Measurements from ENCODE around the gene ANKMY2.
"Not testable (repeated sequence)": the region's sequence is repeated elsewhere in the genome, so short reads cannot be mapped to it uniquely, and the experiment has no call there.

The ANKMY2 gene

DNA sequence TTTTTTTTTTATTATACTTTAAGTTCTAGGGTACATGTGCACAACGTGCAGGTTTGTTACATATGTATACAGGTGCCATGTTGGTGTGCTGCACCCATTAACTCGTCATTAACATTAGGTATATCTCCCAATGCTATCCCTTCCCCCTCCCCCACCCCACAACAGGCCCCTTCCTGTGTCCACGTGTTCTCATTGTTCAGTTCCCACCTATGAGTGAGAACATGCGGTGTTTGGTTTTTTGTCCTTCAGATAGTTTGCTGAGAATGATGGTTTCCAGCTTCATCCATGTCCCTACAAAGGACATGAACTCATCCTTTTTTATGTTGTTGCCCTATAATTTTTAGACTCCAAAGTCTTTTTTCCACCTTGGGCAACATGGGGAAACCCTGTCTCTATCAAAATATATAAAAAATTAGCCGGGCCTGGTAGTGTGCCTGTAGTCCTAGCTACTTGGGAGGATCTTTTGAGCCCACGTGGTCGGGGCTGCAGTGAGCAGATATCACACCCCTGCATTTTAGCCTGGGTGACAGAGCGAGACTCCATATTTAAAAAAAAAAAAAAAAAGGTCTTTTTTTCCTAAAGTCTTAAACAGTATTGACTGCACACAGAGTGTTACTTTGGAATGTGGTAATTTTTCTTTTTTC lies 14.4 kb upstream of the ANKMY2 start:
- DNase-seq (ENCODE audit: low read depth), result not testable (repeated sequence)

DNA sequence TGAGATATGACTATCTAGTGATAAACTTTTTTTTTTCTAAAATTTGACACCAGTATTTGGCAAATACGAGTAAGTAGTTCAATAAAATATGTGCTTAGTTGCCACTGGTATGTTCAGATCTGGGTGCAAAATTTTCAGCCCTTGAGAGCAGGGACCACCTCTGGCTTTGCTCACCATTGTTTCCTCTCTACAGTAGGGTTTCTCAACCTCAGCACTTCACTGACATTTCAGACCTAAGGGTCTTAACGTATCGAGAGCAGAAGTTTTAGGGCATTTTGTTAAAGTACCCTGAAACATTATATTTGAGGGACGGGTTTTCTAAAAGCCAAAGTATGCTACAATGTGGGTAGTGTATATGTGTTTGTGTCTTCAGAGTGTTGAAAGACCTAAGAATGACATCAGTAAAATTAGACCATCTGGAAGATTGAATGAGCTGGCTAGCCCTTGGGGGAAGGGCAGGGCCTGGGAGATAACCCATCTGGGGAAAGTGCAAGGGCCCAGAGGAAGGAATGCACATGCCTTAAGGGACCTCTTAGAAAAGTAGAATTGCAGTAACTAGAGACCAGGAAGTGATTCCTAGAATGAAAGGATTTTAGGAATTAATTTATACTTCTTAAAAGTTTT lies 12.2 kb upstream of the ANKMY2 start:
- no peak for DNase-seq (ENCODE audit: low read depth)

- DNase-seq (ENCODE audit: low read depth), result no peak
Observed at GRCh38 chr7:16656141-16656540, 10.6 kb upstream of the ANKMY2 start.

DNA sequence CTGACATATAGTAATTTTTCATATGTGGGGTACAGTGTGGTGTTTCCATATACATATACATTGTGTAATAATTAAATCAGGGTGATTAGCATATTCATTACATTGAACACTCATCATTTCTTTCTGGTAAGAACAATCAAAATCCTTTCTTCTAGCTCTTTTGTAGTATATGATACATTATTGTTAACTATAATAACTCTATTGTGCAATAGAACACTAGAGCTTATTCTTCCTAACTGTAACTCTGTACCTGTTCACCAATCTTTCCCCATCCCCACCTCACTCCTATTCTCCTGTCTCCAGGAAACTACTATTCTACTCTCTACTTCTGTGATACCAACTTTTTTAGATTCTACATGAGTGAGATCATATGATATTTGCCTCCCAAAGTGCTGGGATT lies 9.8 kb upstream of the ANKMY2 start:
- no peak for DNase-seq (ENCODE audit: low read depth)

- no peak for DNase-seq (ENCODE audit: low read depth)
Observed at GRCh38 chr7:16652888-16653287, 7.3 kb upstream of the ANKMY2 start.

- DNase-seq (ENCODE audit: low read depth), result no peak
Observed at GRCh38 chr7:16652240-16652583, 6.7 kb upstream of the ANKMY2 start.

DNA sequence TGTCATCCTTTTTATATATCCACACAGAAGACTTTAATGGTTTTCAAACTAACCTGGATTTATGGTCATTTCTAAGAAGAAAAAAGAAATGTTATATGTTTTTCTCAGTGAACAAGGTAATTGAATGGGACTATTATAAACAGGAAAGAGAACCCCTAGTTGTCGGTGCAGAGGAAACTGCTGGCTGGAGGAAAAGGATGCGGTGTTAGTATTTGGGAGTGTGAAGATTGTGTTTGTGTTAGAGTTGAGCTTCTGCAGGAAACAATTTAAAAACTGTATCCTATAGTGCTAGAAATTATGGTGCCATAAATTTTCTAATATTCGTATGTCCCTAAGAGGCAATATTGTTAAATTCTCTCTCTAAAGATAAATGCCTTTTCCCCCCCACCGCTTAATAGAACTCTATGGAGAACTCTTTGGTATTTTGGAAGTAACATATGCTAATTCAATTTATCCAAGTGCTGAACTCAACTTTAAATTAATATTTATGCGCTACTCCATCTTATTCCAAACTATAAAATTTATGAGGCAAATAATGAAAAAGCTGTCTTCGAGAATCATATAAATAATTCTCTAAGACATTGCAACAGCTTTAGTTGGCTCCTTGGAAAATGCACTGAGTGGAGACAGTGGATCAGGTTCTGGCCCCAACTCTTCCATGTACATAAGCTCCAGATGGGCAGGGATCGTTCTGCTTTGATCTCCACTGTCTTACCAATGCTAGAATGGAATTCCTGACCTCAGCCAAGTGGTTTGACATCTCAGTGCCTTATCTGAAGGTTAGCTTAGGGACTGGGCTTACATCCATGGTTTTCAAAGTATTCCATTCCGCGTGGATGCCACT lies 6.1 kb upstream of the ANKMY2 start:
- DNase-seq (ENCODE audit: low read depth), result no peak

GRCh38 chr7:16650266-16650665 lies 4.7 kb upstream of the ANKMY2 start:
- no peak for DNase-seq (ENCODE audit: low read depth)

GRCh38 chr7:16649196-16649595 lies 3.6 kb upstream of the ANKMY2 start:
- no peak for DNase-seq (ENCODE audit: low read depth)

- no peak for DNase-seq (ENCODE audit: low read depth)
Observed at GRCh38 chr7:16648551-16648950, 3.0 kb upstream of the ANKMY2 start.

DNA sequence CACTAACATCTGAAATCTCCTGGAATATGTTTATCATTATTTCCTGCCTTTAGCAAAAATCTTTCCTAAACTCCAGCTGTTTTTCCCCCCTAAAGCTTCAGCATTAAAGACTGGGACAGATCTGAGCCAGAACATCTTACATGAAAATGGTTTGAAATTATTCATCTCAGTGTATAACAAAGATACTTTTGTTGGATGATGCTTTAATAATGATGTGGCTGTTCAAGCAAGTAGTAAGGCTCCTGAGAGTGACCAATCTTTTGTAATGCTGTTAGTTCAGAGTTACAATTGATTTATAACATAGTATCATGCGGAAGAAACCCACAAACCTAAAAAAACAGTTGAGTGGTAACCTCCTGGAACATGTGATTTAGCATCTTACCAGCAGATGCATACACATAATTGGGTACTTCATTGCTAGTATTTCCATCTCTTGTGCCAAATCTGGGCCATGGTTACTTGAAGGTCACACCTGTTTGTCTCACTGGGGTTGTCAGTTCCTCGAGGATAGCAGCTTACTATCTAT lies 1.9 kb upstream of the ANKMY2 start:
- DNase-seq (ENCODE audit: low read depth), result no peak

GRCh38 chr7:16646472-16647072 lies 1.0 kb upstream of the ANKMY2 start:
- peak; percentile 12 for DNase-seq (ENCODE audit: low read depth)

- peak; percentile 33 for DNase-seq (ENCODE audit: low read depth)
Observed at GRCh38 chr7:16644636-16645592, 640 bp downstream of the ANKMY2 start.

DNA sequence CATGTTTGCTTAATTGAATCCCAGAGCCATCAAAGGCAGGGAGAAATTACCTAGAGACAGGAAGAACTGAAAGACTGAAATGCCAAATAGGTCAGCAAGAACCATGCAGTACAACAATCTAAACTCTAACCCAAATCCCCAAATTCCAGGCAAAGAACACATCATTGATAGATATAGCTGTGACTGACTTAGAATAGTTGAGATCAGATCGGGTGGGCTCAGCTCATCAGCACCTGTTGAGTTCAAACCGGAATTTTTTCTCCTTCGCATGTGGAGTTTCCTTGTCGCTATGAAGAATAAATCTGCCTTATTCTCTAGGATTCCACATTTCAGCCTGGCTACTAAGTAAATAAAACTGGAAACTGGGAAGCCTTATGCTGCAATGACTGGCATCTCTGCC lies 1.4 kb downstream of the ANKMY2 start:
- no peak for DNase-seq (ENCODE audit: low read depth)

DNA sequence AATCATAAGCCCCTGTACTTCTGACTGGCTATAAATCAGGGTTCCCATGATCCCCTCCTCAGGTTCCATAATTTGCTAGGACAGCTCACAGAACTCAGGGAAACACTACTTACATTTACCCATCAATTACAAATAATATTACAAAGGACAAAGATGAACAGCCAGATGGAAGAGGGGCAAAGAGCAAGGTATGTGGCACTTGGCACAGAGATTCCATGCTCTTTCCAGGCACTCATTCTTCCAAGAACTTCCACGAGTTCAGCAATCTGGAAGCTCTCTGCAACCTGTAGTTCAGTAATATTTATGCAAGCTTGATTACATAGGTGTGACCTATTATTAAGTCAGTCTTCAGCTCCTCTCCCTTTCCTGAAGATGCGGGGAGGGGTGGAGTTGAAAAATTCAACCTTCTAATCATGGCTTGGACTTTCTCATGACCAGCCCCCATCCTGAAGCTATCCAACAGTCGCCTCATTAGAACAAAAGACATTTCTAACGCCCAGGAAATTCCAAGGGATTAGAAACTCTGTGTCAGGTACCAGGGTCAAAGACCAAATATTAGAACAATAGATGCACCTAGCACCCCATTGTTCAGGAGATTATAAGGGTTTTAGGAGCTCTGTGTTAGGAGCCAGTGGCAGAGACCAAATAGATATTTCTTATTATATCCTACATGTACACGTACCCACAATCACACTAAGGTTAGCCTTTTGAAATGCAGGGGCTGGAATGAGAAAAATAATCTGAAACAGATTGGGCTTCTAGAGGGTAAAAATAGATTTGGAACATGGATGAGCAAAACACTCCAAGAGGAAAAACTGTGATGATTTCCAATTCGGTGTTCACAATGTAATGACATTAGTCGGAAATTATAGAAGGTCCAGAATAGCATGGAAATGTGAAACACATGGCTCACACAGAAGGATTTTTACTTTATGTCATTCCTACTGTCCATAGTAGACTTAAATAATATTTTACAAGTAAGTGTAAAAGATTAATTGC lies 7.0 kb downstream of the ANKMY2 start:
- no peak for DNase-seq (ENCODE audit: low read depth)

- no peak for DNase-seq (ENCODE audit: low read depth)
Observed at GRCh38 chr7:16637379-16637778, 8.2 kb downstream of the ANKMY2 start.

DNA sequence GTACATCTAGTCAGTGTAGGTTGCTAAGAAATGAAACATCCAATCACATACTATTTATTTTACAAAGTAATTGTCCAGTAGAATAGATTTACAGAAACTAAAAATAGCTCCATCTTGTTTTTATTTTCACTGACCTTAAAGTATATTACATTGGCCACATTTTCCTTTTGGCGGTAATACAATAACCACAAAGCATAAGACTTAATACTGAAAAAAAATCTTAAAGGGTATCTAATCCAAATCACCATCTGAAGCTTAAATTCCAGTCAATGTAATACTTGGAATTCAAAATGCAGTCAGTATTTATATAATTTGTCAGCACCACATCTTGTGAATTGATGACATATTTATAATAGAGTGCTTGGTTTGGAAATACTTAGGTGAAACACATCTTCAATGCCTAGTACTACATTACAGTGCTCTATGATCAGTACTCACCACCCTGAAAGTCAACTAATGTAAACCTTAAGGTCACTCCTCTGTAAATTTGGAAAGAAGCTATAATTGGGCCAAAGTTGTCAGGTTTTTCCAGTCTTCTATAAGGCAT lies 8.9 kb downstream of the ANKMY2 start:
- DNase-seq (ENCODE audit: low read depth), result no peak

- DNase-seq (ENCODE audit: low read depth), result no peak
Observed at GRCh38 chr7:16634271-16634738, 11.2 kb downstream of the ANKMY2 start.

- DNase-seq (ENCODE audit: low read depth), result no peak
Observed at GRCh38 chr7:16630654-16631053, 14.9 kb downstream of the ANKMY2 start.

DNA sequence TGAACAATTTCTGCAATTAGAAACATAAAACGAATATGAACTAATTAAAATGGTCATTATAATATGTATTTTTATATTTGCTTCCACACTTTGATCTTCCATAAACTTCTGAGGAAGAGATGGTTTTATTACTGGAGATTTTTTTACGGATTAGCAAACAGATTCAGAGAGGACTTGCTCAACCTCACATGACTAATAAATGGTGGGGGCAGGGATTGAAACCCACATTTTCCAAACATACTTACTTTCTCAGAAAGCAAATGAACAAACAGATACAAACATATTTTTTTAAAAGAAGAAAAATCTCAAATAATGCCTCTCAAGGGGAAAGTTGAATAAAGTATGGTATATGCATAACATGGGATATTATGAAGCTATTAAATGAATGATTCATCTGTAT lies 18.3 kb downstream of the ANKMY2 start:
- DNase-seq (ENCODE audit: low read depth), result no peak

Data from activated T-cell treated with anti-CD3 and anti-CD28 coated beads for 24 hours (primary cell).